ENCODE data around the gene SYTL2.
"Not testable (repeated sequence)": the region's sequence is repeated elsewhere in the genome, so short reads cannot be mapped to it uniquely, and the experiment has no call there.

SYTL2 gene

DNA sequence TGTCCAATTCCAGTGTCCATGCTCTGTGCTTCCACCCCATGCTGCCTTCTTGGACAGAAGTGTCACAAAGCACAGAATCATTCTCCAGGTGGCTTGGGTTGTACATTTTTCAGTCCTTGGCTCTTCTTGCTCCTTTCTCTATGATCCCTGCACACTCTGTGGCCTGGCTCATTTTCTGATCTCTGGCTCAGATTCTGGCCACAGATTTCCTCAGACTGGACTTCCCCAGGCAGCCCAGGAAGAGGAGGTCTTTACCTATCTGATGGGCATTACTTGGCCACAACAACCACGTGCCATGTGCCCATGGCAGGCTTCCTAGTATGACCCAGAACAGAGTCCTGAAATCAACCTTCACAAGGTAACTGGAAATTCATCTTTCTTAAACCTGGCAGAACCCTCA is 27.2 kb downstream of the SYTL2 start:
- H3K27me3 ChIP-seq (ENCODE audit: control insufficient read depth, insufficient read depth, low read length), result no peaks in the 10 kb centered on the region
- H3K36me3 ChIP-seq (ENCODE audit: control insufficient read depth, insufficient read depth, low read length), result no peaks in the 10 kb centered on the region
- peaks cover 57% of the 10 kb centered on the region for H3K4me1 ChIP-seq (ENCODE audit: control insufficient read depth, insufficient read depth, low read length)
- no peaks in the 10 kb centered on the region for H3K9me3 ChIP-seq (ENCODE audit: control insufficient read depth, low read length)
- no peak overlapping the region for H3K9ac ChIP-seq (ENCODE audit: low read length)
- H3K4me3 ChIP-seq (ENCODE audit: low read length), result no peak overlapping the region

DNA sequence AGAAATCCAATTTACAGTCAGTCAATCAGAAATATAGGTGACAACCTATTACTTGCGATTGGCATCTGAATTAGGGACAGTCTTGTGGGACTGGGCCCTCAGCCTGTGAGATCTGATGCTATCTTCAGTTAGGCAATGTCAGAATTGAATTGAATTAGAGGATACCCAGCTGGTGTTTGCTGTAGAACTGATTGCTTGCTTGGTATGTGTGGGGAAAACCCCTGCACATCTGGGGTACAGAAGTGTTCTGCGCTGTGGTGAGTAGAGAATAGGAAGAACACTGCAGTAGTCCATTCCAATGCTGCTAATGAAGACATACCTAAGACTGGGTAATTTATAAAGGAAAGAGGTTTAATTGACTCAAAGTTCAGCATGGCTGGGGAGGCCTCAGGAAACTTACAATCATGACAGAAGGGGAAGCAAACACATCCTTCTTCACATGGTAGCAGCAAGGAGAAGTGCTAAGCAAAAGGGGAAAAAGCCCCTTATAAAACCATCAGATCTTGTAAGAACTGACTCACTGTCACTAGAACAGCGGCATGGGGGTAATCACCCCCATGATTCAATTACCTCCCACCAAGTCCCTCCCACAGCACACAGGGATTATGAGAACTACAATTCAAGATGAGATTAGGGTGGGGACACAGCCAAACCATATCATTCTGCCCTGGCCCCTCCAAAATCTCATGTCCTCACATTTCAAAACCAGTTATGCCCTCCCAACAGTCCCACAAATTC is 30.0 kb downstream of the SYTL2 start:
- H3K4me1 ChIP-seq (ENCODE audit: control insufficient read depth, insufficient read depth, low read length), result peaks cover 58% of the 10 kb centered on the region
- not testable (repeated sequence) for H3K36me3 ChIP-seq (ENCODE audit: control insufficient read depth, insufficient read depth, low read length); H3K9ac ChIP-seq (ENCODE audit: low read length); H3K27me3 ChIP-seq (ENCODE audit: control insufficient read depth, insufficient read depth, low read length); H3K9me3 ChIP-seq (ENCODE audit: control insufficient read depth, low read length); H3K4me3 ChIP-seq (ENCODE audit: low read length)

DNA sequence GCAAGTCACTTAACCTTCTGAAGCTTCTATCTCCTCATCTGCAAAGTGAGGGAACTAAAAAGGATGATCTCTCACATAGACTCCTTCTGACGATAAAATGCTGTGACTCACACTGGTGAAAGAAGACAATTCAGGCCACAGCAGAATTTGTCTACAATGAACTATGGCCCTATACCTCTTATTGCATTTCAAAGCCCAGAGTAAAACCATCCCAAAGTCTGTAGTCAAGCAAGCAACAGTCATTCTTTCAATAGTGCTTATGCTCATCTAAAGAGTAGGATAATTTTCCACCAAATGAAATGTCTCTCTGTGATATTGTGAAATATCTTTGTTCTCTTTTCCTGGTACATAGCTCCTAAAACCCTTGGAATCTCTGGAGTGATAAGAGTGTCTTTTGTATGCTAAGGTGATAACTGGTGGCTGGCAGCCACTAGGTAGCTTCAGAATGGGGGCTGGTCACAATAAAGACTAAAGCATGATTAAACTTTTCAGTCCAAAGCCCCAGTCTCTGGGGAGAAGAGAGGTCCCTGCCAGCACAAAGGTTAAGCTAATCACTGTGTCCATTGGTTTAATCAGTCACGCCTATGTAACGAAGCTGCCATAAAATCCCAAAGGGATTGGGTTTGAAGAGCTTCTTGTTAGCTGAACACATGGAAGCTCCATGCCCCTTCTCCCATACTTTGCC is 30.8 kb downstream of the SYTL2 start:
- Histone ChIP-seq H3K4me1 (ENCODE audit: control insufficient read depth, insufficient read depth, low read length) (peaks cover 60% of the 10 kb centered on the region), H3K4me3 (ENCODE audit: low read length) (no peak overlapping the region), H3K9ac (ENCODE audit: low read length) (no peak overlapping the region), H3K36me3 (ENCODE audit: control insufficient read depth, insufficient read depth, low read length) (no peaks in the 10 kb centered on the region), H3K27me3 (ENCODE audit: control insufficient read depth, insufficient read depth, low read length) (no peaks in the 10 kb centered on the region), H3K9me3 (ENCODE audit: control insufficient read depth, low read length) (no peaks in the 10 kb centered on the region)

GRCh38 chr11:85777603-85777972 is 33.4 kb downstream of the SYTL2 start:
- not testable (repeated sequence) for H3K4me3 ChIP-seq (ENCODE audit: low read length)
- H3K4me1 ChIP-seq (ENCODE audit: control insufficient read depth, insufficient read depth, low read length), result peaks cover 55% of the 10 kb centered on the region

DNA sequence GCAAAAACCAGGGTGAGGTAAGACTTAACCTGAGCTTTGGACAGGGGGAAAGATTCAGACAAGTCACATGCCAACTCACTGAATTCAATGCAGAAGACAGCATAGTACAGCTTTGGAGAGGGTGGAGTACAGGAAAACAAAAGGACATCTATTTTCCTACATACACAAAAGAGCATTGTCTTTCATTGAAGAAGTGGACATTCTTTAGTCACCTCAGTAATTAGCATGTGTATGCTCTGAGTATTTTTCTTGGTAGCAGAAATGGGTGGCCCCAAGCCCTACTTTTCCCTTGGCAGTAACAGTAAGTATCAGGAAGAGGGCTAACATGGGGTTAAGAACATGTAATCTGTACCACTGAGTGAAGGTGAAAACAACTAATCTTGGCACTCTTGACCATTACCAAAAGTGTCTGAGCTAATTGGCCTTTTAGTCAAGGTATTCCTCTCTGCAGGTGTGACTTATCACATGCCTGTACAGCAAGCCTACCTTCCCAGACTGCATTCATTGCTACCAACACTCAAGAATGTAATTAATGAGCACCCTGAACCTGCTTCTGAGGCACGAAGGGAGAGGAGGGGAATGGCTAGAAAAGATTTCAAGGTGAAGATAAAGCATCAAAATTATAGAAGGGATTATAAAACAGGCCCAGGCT is 33.9 kb downstream of the SYTL2 start:
- no peaks in the 10 kb centered on the region for H3K9me3 ChIP-seq (ENCODE audit: control insufficient read depth, low read length)
- H3K4me3 ChIP-seq (ENCODE audit: low read length), result no peak overlapping the region
- no peaks in the 10 kb centered on the region for H3K36me3 ChIP-seq (ENCODE audit: control insufficient read depth, insufficient read depth, low read length)
- H3K4me1 ChIP-seq (ENCODE audit: control insufficient read depth, insufficient read depth, low read length), result peaks cover 53% of the 10 kb centered on the region
- no peak overlapping the region for H3K9ac ChIP-seq (ENCODE audit: low read length)
- H3K27me3 ChIP-seq (ENCODE audit: control insufficient read depth, insufficient read depth, low read length), result no peaks in the 10 kb centered on the region

More at GRCh38 chr11:85777603-85777972, 33.4 kb downstream of the SYTL2 start:
- not testable (repeated sequence) for H3K36me3 ChIP-seq (ENCODE audit: control insufficient read depth, insufficient read depth, low read length); H3K27me3 ChIP-seq (ENCODE audit: control insufficient read depth, insufficient read depth, low read length); H3K9me3 ChIP-seq (ENCODE audit: control insufficient read depth, low read length); H3K9ac ChIP-seq (ENCODE audit: low read length)

GRCh38 chr11:85774256-85775101 is 36.5 kb downstream of the SYTL2 start:
- Histone ChIP-seq H3K27me3 (ENCODE audit: control insufficient read depth, insufficient read depth, low read length) (no peaks in the 10 kb centered on the region), H3K4me3 (ENCODE audit: low read length) (no peak overlapping the region), H3K4me1 (ENCODE audit: control insufficient read depth, insufficient read depth, low read length) (peaks cover 34% of the 10 kb centered on the region), H3K36me3 (ENCODE audit: control insufficient read depth, insufficient read depth, low read length) (no peaks in the 10 kb centered on the region), H3K9me3 (ENCODE audit: control insufficient read depth, low read length) (no peaks in the 10 kb centered on the region), H3K9ac (ENCODE audit: low read length) (no peak overlapping the region)

- no peaks in the 10 kb centered on the region for H3K36me3 ChIP-seq (ENCODE audit: control insufficient read depth, insufficient read depth, low read length)
These were observed 38.2 kb downstream of the SYTL2 start for GRCh38 chr11:85772695-85773094.

GRCh38 chr11:85771568-85771967 is 39.4 kb downstream of the SYTL2 start:
- Histone ChIP-seq H3K9me3 (ENCODE audit: control insufficient read depth, low read length) (no peaks in the 10 kb centered on the region), H3K27me3 (ENCODE audit: control insufficient read depth, insufficient read depth, low read length) (no peaks in the 10 kb centered on the region), H3K4me1 (ENCODE audit: control insufficient read depth, insufficient read depth, low read length) (peaks cover 27% of the 10 kb centered on the region), H3K4me3 (ENCODE audit: low read length) (no peak overlapping the region), H3K36me3 (ENCODE audit: control insufficient read depth, insufficient read depth, low read length) (no peaks in the 10 kb centered on the region), H3K9ac (ENCODE audit: low read length) (no peak overlapping the region)

More at GRCh38 chr11:85772695-85773094, 38.2 kb downstream of the SYTL2 start:
- no peak overlapping the region for H3K9ac ChIP-seq (ENCODE audit: low read length)
- H3K9me3 ChIP-seq (ENCODE audit: control insufficient read depth, low read length), result no peaks in the 10 kb centered on the region
- peaks cover 29% of the 10 kb centered on the region for H3K4me1 ChIP-seq (ENCODE audit: control insufficient read depth, insufficient read depth, low read length)
- no peaks in the 10 kb centered on the region for H3K27me3 ChIP-seq (ENCODE audit: control insufficient read depth, insufficient read depth, low read length)
- H3K4me3 ChIP-seq (ENCODE audit: low read length), result no peak overlapping the region

GRCh38 chr11:85769771-85770170 is 41.2 kb downstream of the SYTL2 start:
- no peak overlapping the region for H3K9ac ChIP-seq (ENCODE audit: low read length)
- H3K9me3 ChIP-seq (ENCODE audit: control insufficient read depth, low read length), result no peaks in the 10 kb centered on the region
- no peak overlapping the region for H3K4me3 ChIP-seq (ENCODE audit: low read length)
- peaks cover 17% of the 10 kb centered on the region for H3K4me1 ChIP-seq (ENCODE audit: control insufficient read depth, insufficient read depth, low read length)
- H3K36me3 ChIP-seq (ENCODE audit: control insufficient read depth, insufficient read depth, low read length), result no peaks in the 10 kb centered on the region
- no peaks in the 10 kb centered on the region for H3K27me3 ChIP-seq (ENCODE audit: control insufficient read depth, insufficient read depth, low read length)

GRCh38 chr11:85768473-85769146 is 42.3 kb downstream of the SYTL2 start:
- H3K36me3 ChIP-seq (ENCODE audit: control insufficient read depth, insufficient read depth, low read length), result no peaks in the 10 kb centered on the region
- H3K9ac ChIP-seq (ENCODE audit: low read length), result no peak overlapping the region
- no peak overlapping the region for H3K4me3 ChIP-seq (ENCODE audit: low read length)
- H3K27me3 ChIP-seq (ENCODE audit: control insufficient read depth, insufficient read depth, low read length), result no peaks in the 10 kb centered on the region
- no peaks in the 10 kb centered on the region for H3K9me3 ChIP-seq (ENCODE audit: control insufficient read depth, low read length)
- peaks cover 10% of the 10 kb centered on the region for H3K4me1 ChIP-seq (ENCODE audit: control insufficient read depth, insufficient read depth, low read length)

- Histone ChIP-seq H3K4me1 (ENCODE audit: control insufficient read depth, insufficient read depth, low read length) (peaks cover 11% of the 10 kb centered on the region), H3K4me3 (ENCODE audit: low read length) (no peak overlapping the region), H3K9ac (ENCODE audit: low read length) (no peak overlapping the region), H3K27me3 (ENCODE audit: control insufficient read depth, insufficient read depth, low read length) (no peaks in the 10 kb centered on the region), H3K36me3 (ENCODE audit: control insufficient read depth, insufficient read depth, low read length) (peaks cover 4% of the 10 kb centered on the region), H3K9me3 (ENCODE audit: control insufficient read depth, low read length) (no peaks in the 10 kb centered on the region)
These were observed 43.5 kb downstream of the SYTL2 start for GRCh38 chr11:85767246-85767945.
